ENCODE results near the gene SGCA.

DNA sequence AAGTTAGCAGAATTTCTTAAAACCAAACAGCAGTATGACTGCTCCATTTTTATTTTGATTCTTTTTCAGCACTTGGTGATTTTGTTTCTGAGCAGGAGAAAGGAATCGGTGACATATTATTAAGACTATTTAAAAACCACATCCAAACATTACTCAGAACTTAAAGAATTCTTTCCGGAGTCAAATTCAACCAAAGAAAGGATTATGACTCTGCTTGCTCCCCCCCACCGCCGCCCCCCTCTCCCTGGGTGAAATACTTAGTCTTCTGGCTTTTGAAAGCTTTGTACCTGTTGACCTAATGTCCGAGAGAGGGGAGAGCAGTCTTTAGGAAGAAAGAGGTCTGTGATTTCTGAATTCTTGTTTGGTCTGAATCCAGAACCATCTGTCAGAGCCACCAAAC is 53.5 kb downstream of the SGCA start:
- TF ChIP-seq, protein P1, sequence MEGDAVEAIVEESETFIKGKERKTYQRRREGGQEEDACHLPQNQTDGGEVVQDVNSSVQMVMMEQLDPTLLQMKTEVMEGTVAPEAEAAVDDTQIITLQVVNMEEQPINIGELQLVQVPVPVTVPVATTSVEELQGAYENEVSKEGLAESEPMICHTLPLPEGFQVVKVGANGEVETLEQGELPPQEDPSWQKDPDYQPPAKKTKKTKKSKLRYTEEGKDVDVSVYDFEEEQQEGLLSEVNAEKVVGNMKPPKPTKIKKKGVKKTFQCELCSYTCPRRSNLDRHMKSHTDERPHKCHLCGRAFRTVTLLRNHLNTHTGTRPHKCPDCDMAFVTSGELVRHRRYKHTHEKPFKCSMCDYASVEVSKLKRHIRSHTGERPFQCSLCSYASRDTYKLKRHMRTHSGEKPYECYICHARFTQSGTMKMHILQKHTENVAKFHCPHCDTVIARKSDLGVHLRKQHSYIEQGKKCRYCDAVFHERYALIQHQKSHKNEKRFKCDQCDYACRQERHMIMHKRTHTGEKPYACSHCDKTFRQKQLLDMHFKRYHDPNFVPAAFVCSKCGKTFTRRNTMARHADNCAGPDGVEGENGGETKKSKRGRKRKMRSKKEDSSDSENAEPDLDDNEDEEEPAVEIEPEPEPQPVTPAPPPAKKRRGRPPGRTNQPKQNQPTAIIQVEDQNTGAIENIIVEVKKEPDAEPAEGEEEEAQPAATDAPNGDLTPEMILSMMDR (IDR thresholded peaks at IDR 0.05) = no peak
- no peak for TF ChIP-seq POLR2A (IDR thresholded peaks at IDR 0.05)
- TF ChIP-seq POLR2AphosphoS5 (IDR thresholded peaks at IDR 0.05) = no peak

All from suprapubic skin (tissue), 4 donors.